Mesothelial cell of epicardium (in vitro differentiated cells): Measurements from ENCODE around the gene SLC37A3. TPM values are rescaled to one million over a fixed set of nuclear protein-coding genes. Genes with fewer than 3 reads are reported as not detected.
"Not testable (repeated sequence)": the region's sequence is repeated elsewhere in the genome, so short reads cannot be mapped to it uniquely, and the experiment has no call there.

ENCODE experiments used
- DNase-seq, 2 experiments: peaks; one replicate each; pipeline ENCODE4 v3.0.0; 2021; ENCODE audit warnings: low spot score in 2 of 2; ENCODE audit not compliant: unreplicated experiment in 2 of 2
- H3K27ac Mint-ChIP-seq: 2 replicates; pipeline ENCODE4 v1.8.0; 2021; ENCODE audit warnings: mixed read lengths
- H3K27me3 Mint-ChIP-seq: 2 replicates; pipeline ENCODE4 v1.8.0; 2021; ENCODE audit warnings: low read depth, mixed read lengths
- H3K36me3 Mint-ChIP-seq: 2 replicates; pipeline ENCODE4 v1.8.0; 2021; ENCODE audit warnings: mixed read lengths
- H3K4me1 Mint-ChIP-seq: 2 replicates; pipeline ENCODE4 v1.8.0; 2021; ENCODE audit warnings: mixed read lengths
- H3K4me3 Mint-ChIP-seq: 2 replicates; pipeline ENCODE4 v1.8.0; 2021; ENCODE audit warnings: mild to moderate bottlenecking, moderate library complexity, mixed read lengths
- H3K9me3 Mint-ChIP-seq: 2 replicates; pipeline ENCODE4 v1.8.0; 2021; ENCODE audit warnings: mixed read lengths
- total RNA-seq: library from RNA; stranded (reverse); gene quantifications from 3 replicates; pipeline ENCODE4 v1.2.1, GENCODE V29; 2021
- TF ChIP-seq, protein P1 (sequence below): fragments of 200-600 bp; sonication (generic); IDR thresholded peaks from one replicate; pipeline ENCODE4 v1.5.0; 2021; ENCODE audit warnings: antibody characterized with exemption; ENCODE audit not compliant: unreplicated experiment

SLC37A3 gene
- total RNA-seq, 1 donor from 2014 or later, result 116 TPM

DNA sequence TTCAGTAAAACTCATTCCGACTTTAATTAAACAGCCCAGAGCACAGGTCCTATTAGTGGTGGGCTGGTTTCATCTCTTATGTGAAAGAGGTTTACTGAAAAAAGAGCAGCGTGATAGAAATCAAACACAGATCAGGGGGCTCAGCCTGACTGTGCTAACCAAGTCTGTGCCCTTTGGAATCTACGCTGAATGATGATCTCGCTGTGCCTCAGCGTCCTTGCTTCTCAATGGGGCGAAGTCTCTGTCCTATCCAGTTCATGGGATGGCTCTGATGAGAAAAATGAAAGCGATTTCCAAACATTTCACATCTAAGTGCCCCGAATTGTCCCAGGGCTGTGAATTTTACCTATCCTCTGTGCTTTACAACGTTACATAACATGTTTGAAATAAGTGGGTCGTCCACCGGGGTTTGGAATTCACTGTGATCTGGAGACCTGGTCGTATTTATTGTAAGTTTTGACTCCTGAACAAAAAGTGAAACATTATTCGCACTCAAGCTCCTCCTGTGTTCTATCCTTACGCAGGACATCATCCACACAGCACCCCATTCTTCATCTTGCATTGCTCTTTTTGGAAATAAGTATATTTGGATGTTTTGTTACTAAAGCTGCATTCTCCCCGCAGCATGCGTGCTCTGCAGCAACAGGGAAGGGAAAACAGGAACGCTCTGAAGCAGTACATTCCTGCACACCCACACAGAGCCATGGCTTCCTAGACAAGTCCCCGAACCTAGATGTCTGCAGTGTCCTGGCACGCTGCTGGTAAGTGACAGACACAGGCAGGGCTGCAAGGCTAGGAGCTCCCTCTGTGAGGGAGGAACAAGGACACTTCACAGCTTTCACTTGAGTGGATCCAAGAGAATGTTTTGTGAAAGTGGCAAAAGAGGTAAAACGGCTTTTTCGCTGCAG lies 83.5 kb downstream of the SLC37A3 start:
- no peak overlapping the region for H3K27ac Mint-ChIP-seq
- peaks cover 17% of the 10 kb centered on the region for H3K9me3 Mint-ChIP-seq
- peaks cover 37% of the 10 kb centered on the region for H3K36me3 Mint-ChIP-seq
- H3K27me3 Mint-ChIP-seq, result no peaks in the 10 kb centered on the region
- DNase-seq, result no peak
- peaks cover 10% of the 10 kb centered on the region for H3K4me1 Mint-ChIP-seq
- TF ChIP-seq, protein P1, sequence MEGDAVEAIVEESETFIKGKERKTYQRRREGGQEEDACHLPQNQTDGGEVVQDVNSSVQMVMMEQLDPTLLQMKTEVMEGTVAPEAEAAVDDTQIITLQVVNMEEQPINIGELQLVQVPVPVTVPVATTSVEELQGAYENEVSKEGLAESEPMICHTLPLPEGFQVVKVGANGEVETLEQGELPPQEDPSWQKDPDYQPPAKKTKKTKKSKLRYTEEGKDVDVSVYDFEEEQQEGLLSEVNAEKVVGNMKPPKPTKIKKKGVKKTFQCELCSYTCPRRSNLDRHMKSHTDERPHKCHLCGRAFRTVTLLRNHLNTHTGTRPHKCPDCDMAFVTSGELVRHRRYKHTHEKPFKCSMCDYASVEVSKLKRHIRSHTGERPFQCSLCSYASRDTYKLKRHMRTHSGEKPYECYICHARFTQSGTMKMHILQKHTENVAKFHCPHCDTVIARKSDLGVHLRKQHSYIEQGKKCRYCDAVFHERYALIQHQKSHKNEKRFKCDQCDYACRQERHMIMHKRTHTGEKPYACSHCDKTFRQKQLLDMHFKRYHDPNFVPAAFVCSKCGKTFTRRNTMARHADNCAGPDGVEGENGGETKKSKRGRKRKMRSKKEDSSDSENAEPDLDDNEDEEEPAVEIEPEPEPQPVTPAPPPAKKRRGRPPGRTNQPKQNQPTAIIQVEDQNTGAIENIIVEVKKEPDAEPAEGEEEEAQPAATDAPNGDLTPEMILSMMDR, result no peak
- no peak overlapping the region for H3K4me3 Mint-ChIP-seq

DNA sequence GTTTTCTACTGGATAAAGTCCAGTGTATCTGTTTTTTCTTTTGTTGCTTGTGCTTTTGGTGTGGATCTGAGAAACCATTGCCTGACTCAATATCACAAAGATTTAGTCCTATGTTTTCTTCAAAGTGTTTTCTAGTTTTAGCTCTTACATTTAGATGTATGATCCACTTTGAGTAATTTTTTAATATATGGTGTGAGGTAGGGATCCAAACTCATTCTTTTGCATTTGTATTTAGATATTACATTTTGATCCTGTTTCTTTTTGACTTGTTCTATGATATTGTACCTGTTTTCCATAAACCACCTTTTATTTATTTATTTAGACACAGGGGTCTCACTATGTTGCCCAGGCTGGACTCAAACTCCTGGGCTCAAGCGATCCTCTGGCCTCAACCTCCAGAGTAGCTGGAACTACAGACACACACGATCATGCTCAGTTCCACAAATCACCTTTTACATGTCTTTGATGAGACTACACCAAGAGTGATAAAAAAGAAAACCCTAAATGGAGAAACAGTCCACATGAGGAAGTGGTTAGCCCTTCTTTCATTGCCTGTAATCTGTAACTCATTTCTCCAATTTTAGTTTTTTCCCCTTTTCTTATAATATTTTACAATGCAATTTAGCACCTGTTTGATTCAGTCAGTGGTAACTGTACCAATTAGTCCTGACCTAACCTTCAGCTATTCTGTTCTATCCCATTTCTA lies 86.0 kb downstream of the SLC37A3 start:
- no peaks in the 10 kb centered on the region for H3K27me3 Mint-ChIP-seq
- DNase-seq, result no peak
- H3K27ac Mint-ChIP-seq, result no peak overlapping the region
- H3K4me1 Mint-ChIP-seq, result peaks cover 10% of the 10 kb centered on the region
- H3K36me3 Mint-ChIP-seq, result peaks cover 22% of the 10 kb centered on the region
- TF ChIP-seq, protein P1, result no peak
- no peak overlapping the region for H3K4me3 Mint-ChIP-seq
- H3K9me3 Mint-ChIP-seq, result peaks cover 17% of the 10 kb centered on the region

DNA sequence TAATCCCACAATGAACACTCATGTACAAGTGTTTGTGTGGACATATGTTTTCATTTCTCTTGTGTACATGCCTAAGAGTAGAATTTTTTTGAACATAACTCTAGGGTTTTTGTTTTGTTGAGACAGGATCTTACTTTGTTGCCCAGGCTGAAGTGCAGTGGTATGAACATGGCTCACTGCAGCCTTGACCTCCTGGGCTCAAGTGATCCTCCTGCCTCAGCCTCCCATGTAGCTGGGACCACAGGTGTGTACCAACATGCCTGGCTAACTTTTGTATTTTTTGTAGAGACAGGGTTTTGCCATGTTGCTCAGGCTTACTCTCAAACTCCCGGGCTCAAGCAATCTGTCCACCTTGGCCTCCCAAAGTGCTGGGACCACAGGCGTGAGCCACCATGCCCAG lies 87.2 kb downstream of the SLC37A3 start:
- H3K4me3 Mint-ChIP-seq, H3K27me3 Mint-ChIP-seq, H3K27ac Mint-ChIP-seq: not testable (repeated sequence)

DNA sequence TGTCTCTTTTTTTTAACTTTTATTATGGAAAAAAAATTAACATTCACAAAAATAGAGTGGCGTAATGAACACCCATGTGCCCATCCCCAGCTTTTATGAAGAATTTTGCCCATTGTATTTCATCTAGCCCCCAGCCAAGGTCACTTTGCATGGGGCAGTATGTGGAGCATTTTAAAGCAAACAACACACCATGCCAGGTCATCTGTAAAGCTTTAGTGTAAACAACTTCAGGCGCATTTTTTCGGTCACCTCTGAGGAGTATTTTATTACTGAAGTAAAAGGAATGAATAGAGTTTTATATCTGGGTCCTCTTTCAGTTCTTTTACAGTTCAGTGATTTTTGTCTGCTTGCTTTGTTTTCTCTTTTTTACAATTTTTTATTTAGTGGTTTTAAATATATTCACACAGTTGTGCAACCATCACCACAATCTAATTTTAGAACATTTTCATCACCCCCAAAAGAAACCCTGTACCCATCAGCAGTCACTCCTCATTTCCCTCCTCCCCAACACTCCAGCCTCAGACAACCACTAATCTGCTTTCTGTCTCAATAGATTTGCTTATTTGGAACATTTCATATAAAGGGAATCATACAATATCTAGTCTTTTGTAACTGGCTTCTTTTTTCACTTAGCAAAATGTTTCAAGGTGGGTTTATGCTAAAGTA lies 87.9 kb downstream of the SLC37A3 start:
- H3K27me3 Mint-ChIP-seq, result no peaks in the 10 kb centered on the region
- peaks cover 3% of the 10 kb centered on the region for H3K4me1 Mint-ChIP-seq
- no peak overlapping the region for H3K4me3 Mint-ChIP-seq
- TF ChIP-seq, protein P1, result no peak
- no peak for DNase-seq
- H3K9me3 Mint-ChIP-seq, result peaks cover 17% of the 10 kb centered on the region
- peaks cover 18% of the 10 kb centered on the region for H3K36me3 Mint-ChIP-seq
- H3K27ac Mint-ChIP-seq, result no peak overlapping the region

More for the DNA sequence above, 87.2 kb downstream of the SLC37A3 start:
- Mint-ChIP-seq H3K9me3 (peaks cover 17% of the 10 kb centered on the region), H3K36me3 (peaks cover 18% of the 10 kb centered on the region)
- DNase-seq, H3K4me1 Mint-ChIP-seq: not testable (repeated sequence)

DNA sequence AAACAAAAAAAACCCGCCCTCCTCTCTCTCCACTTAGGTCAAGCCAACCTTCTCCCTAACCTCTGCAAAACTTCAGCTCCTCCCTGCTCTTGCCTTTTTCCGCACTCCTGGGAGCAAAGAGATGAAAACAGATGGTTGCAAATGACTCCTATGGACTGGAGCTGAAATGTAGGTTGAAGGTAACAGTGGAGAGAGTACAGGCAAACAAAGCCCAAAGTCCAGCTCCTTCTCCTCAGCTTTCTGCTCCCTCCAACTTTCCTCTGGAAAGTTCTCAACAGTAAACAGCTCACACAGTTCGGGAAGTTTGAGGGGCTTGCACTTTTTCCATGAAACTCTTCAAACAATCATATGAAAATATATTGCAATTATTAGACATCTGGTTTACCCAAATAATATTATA lies 90.3 kb downstream of the SLC37A3 start:
- Mint-ChIP-seq H3K4me3 (no peak overlapping the region), H3K27me3 (no peaks in the 10 kb centered on the region), H3K36me3 (peaks cover 15% of the 10 kb centered on the region), H3K27ac (no peak overlapping the region), H3K4me1 (no peaks in the 10 kb centered on the region), H3K9me3 (peaks cover 15% of the 10 kb centered on the region)
- TF ChIP-seq, protein P1, result no peak
- DNase-seq, result no peak
